HepG2 (cell line): ENCODE data around the gene MTHFD1L. TPM values are rescaled to one million over a fixed set of nuclear protein-coding genes. Genes with fewer than 3 reads are reported as not detected.

Source experiments
- BORCS8-MEF2B ChIP-seq: sonication (generic); formaldehyde crosslinking; IDR thresholded peaks from 2 replicates; pipeline ENCODE4 v1.8.0; 2022; ENCODE audit warnings: mild to moderate bottlenecking, missing genetic modification reagents
- CHCHD3 ChIP-seq: sonication (generic); formaldehyde crosslinking; IDR thresholded peaks from 2 replicates; pipeline ENCODE4 v1.8.0; 2022; ENCODE audit warnings: mild to moderate bottlenecking, missing genetic modification reagents, moderate library complexity
- FOXM1 ChIP-seq: sonication (generic); formaldehyde crosslinking; IDR thresholded peaks from 2 replicates; pipeline ENCODE4 v1.5.0; 2020; ENCODE audit warnings: missing genetic modification reagents
- FOXP1 ChIP-seq, 2 experiments: fragments of 450-650 bp in 1 of 2; IDR thresholded peaks; 2 replicates each; pipeline ENCODE4 v1.6.1; 2017 to 2018; ENCODE audit warnings: antibody characterized with exemption in 1 of 2
- MAFK ChIP-seq, 2 experiments: IDR thresholded peaks in 1 of 2; conservative IDR thresholded peaks in 1 of 2; 2 replicates each; pipeline ENCODE4 v1.6.1; 2011; ENCODE audit warnings: improper control_type of control experiment in 2 of 2, low read length in 2 of 2
- NFIC ChIP-seq: IDR thresholded peaks from 2 replicates; pipeline ENCODE4 v1.6.1; 2012; ENCODE audit warnings: mild to moderate bottlenecking, low read length, inconsistent platforms
- RAD51 ChIP-seq: fragments of 450-650 bp; IDR thresholded peaks from 2 replicates; pipeline ENCODE4 v1.6.1; 2016; ENCODE audit warnings: borderline replicate concordance
- SIN3A ChIP-seq: IDR thresholded peaks from 2 replicates; pipeline ENCODE4 v1.6.1; 2011; ENCODE audit warnings: low read depth, mild to moderate bottlenecking, control low read depth, low read length, borderline replicate concordance
- STAG1 ChIP-seq: sonication (generic); formaldehyde crosslinking; IDR thresholded peaks from 2 replicates; pipeline ENCODE4 v1.4.0; 2020; ENCODE audit warnings: missing genetic modification reagents
- ZNF260 ChIP-seq: sonication (generic); formaldehyde crosslinking; IDR thresholded peaks from 2 replicates; pipeline ENCODE4 v1.4.0; 2020; ENCODE audit warnings: missing genetic modification reagents, low read depth, mild to moderate bottlenecking, borderline replicate concordance
- ZNF776 ChIP-seq: sonication (generic); formaldehyde crosslinking; IDR thresholded peaks from 2 replicates; pipeline ENCODE4 v1.4.0; 2020; ENCODE audit warnings: mild to moderate bottlenecking, missing genetic modification reagents
- polyA plus RNA-seq, 8 experiments: library from polyadenylated mRNA; depleted of rRNA in 3 of 8; stranded (reverse) in 7 of 8; unstranded in 1 of 8; fragments of >200 nt; fragmentation: Illumina TruSeq in 4 of 8; extraction: Trizol in 4 of 8; gene quantifications; 2 replicates each; pipeline versions ENCODE4 v1.2.1 to v1.2.3, GENCODE V29; 2011 to 2016; ENCODE audit warnings: low read depth in 4 of 8, missing spikeins in 1 of 8, mixed read lengths in 1 of 8; ENCODE audit not compliant: insufficient read depth in 1 of 8
- total RNA-seq, 5 experiments: library from RNA; depleted of rRNA; stranded (reverse); fragments of >200 nt; fragmentation: Illumina TruSeq; extraction: Trizol; gene quantifications; 2 replicates each; pipeline ENCODE4 v1.2.3, GENCODE V29; 2016; ENCODE audit warnings: low read depth in 1 of 5
- TF ChIP-seq, protein P1 (sequence below): sonication (generic); formaldehyde crosslinking; IDR thresholded peaks from 2 replicates; pipeline ENCODE4 v1.9.0; 2021; ENCODE audit warnings: missing genetic modification reagents, mild to moderate bottlenecking, borderline replicate concordance
- TF ChIP-seq, protein P2 (sequence below): sonication (generic); formaldehyde crosslinking; IDR thresholded peaks from 2 replicates; pipeline ENCODE4 v1.4.0; 2020; ENCODE audit warnings: missing genetic modification reagents, borderline replicate concordance
- TF ChIP-seq, protein P3 (sequence below): sonication (generic); formaldehyde crosslinking; IDR thresholded peaks from 2 replicates; pipeline ENCODE4 v1.4.0; 2020; ENCODE audit warnings: missing genetic modification reagents
- TF ChIP-seq, protein P4 (sequence below): sonication (generic); formaldehyde crosslinking; IDR thresholded peaks from 2 replicates; pipeline ENCODE4; 2020; ENCODE audit warnings: missing genetic modification reagents, mild to moderate bottlenecking, borderline replicate concordance
- TF ChIP-seq, protein P5 (sequence below): IDR thresholded peaks from 2 replicates; pipeline ENCODE4 v1.6.1; 2016; ENCODE audit warnings: low read depth, borderline replicate concordance
- TF ChIP-seq, protein P6 (sequence below): fragments of 450-650 bp; IDR thresholded peaks from 2 replicates; pipeline ENCODE4 v1.6.1; 2017; ENCODE audit warnings: mild to moderate bottlenecking

The MTHFD1L gene
- total and polyA plus RNA-seq, 2 of the 13 experiments (the other 11 are each of a cell fraction or from before 2014, with no cell fraction given): 24.0 to 39.6 TPM

DNA sequence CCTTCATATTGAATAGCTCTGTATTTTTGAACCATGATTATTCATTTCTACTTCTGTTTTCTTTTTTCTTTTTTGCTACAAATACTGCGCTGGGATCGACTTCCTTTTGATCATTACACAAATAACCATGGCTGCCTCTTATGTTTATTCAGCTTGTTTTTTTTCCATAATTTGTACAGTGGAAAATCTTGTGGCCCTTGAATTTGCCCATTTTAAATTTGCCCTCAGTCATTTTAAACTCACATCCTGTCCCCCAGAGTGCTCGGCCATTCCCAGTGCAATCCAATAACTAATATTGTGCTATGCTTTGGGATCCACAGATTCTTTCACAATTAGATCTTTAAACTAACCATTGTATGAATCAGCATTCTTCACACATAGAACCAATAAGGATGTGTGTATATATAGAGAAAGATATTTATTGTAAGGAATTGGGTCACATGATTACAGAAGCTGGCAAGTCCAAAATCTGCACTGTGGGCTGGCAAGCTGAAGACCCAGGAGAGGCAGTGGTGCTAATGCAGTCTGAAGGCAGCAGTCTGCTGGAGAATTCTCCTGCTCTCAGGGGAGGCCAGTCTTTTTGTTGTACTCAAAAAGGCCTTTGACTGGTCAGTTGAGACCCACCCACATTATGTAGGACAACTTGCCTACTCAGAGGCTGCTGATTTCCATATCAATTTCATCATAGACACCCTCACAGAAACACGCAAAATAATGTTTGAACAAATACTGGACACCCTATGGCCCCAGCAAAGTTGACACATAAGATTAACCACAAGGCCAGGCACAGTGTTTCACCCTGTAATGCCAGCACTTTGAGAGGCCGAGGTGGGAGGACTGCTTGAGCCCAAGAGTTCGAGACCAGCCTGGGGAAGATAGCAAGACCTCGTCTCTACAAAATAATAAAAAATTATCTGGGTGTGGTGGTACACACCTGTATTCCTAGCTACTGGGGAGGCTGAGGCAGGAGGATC lies 147.1 kb downstream of the MTHFD1L start (continued):
- TF ChIP-seq FOXM1 (CRISPR knock-in tag) (no peak), BORCS8-MEF2B (CRISPR knock-in tag) (no peak), MAFK (conservative IDR thresholded peaks at IDR 0.05 in 1 of 2, IDR thresholded peaks at IDR 0.05 in 1 of 2; ENCODE audit: low read length in 2 of 2) (0 out of 4 replicates have a peak, but pooled peaks have one; percentile 15 to 29), STAG1 (no peak), FOXP1 (IDR thresholded peaks at IDR 0.05) (no peak), FOXP1 (CRISPR knock-in tag; IDR thresholded peaks at IDR 0.05) (0 out of 2 replicates have a peak, but pooled peaks have one; percentile 41), SIN3A (no peak), RAD51 (no peak), CHCHD3 (no peak), ZNF776 (CRISPR knock-in tag) (no peak), NFIC (no peak), ZNF260 (no peak)
- TF ChIP-seq, protein P1, sequence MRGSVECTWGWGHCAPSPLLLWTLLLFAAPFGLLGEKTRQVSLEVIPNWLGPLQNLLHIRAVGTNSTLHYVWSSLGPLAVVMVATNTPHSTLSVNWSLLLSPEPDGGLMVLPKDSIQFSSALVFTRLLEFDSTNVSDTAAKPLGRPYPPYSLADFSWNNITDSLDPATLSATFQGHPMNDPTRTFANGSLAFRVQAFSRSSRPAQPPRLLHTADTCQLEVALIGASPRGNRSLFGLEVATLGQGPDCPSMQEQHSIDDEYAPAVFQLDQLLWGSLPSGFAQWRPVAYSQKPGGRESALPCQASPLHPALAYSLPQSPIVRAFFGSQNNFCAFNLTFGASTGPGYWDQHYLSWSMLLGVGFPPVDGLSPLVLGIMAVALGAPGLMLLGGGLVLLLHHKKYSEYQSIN (CRISPR knock-in tag): no peak
- TF ChIP-seq, protein P2, sequence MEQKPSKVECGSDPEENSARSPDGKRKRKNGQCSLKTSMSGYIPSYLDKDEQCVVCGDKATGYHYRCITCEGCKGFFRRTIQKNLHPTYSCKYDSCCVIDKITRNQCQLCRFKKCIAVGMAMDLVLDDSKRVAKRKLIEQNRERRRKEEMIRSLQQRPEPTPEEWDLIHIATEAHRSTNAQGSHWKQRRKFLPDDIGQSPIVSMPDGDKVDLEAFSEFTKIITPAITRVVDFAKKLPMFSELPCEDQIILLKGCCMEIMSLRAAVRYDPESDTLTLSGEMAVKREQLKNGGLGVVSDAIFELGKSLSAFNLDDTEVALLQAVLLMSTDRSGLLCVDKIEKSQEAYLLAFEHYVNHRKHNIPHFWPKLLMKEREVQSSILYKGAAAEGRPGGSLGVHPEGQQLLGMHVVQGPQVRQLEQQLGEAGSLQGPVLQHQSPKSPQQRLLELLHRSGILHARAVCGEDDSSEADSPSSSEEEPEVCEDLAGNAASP: no peak
- TF ChIP-seq, protein P3, sequence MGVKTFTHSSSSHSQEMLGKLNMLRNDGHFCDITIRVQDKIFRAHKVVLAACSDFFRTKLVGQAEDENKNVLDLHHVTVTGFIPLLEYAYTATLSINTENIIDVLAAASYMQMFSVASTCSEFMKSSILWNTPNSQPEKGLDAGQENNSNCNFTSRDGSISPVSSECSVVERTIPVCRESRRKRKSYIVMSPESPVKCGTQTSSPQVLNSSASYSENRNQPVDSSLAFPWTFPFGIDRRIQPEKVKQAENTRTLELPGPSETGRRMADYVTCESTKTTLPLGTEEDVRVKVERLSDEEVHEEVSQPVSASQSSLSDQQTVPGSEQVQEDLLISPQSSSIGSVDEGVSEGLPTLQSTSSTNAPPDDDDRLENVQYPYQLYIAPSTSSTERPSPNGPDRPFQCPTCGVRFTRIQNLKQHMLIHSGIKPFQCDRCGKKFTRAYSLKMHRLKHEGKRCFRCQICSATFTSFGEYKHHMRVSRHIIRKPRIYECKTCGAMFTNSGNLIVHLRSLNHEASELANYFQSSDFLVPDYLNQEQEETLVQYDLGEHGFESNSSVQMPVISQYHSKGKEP (CRISPR knock-in tag): no peak
- TF ChIP-seq, protein P4, sequence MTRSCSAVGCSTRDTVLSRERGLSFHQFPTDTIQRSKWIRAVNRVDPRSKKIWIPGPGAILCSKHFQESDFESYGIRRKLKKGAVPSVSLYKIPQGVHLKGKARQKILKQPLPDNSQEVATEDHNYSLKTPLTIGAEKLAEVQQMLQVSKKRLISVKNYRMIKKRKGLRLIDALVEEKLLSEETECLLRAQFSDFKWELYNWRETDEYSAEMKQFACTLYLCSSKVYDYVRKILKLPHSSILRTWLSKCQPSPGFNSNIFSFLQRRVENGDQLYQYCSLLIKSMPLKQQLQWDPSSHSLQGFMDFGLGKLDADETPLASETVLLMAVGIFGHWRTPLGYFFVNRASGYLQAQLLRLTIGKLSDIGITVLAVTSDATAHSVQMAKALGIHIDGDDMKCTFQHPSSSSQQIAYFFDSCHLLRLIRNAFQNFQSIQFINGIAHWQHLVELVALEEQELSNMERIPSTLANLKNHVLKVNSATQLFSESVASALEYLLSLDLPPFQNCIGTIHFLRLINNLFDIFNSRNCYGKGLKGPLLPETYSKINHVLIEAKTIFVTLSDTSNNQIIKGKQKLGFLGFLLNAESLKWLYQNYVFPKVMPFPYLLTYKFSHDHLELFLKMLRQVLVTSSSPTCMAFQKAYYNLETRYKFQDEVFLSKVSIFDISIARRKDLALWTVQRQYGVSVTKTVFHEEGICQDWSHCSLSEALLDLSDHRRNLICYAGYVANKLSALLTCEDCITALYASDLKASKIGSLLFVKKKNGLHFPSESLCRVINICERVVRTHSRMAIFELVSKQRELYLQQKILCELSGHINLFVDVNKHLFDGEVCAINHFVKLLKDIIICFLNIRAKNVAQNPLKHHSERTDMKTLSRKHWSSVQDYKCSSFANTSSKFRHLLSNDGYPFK (CRISPR knock-in tag): no peak
- TF ChIP-seq, protein P5, sequence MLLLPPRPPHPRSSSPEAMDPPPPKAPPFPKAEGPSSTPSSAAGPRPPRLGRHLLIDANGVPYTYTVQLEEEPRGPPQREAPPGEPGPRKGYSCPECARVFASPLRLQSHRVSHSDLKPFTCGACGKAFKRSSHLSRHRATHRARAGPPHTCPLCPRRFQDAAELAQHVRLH (CRISPR knock-in tag): no peak
- TF ChIP-seq, protein P6, sequence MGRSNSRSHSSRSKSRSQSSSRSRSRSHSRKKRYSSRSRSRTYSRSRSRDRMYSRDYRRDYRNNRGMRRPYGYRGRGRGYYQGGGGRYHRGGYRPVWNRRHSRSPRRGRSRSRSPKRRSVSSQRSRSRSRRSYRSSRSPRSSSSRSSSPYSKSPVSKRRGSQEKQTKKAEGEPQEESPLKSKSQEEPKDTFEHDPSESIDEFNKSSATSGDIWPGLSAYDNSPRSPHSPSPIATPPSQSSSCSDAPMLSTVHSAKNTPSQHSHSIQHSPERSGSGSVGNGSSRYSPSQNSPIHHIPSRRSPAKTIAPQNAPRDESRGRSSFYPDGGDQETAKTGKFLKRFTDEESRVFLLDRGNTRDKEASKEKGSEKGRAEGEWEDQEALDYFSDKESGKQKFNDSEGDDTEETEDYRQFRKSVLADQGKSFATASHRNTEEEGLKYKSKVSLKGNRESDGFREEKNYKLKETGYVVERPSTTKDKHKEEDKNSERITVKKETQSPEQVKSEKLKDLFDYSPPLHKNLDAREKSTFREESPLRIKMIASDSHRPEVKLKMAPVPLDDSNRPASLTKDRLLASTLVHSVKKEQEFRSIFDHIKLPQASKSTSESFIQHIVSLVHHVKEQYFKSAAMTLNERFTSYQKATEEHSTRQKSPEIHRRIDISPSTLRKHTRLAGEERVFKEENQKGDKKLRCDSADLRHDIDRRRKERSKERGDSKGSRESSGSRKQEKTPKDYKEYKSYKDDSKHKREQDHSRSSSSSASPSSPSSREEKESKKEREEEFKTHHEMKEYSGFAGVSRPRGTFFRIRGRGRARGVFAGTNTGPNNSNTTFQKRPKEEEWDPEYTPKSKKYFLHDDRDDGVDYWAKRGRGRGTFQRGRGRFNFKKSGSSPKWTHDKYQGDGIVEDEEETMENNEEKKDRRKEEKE: no peak
